Heart left ventricle (tissue), 13 donors: Measurements from ENCODE around the gene RNF112.

ENCODE experiments used
- POLR2A ChIP-seq, 2 donors: fragments of 450-650 bp; IDR thresholded peaks; one replicate each; pipeline ENCODE4 v1.6.1; 2017; ENCODE audit warnings: antibody characterized with exemption in 2 of 2, mild to moderate bottlenecking in 2 of 2, moderate library complexity in 2 of 2
- TF ChIP-seq, protein P1 (sequence below), 12 donors: fragments of 200-600 bp; sonication (generic) in 4 of 12; IDR thresholded peaks; one replicate each; pipeline versions ENCODE4 v1.5.0 to v1.8.0; 2018 to 2022; ENCODE audit warnings: antibody characterized with exemption in 12 of 12, mild to moderate bottlenecking in 5 of 12
- donor health status: ischemic (EF 13 %, LVEDD 7.1; RV severe dilation, severe dysfunction).
- donor health status: DM: no; HTN: yes; CAD: no.
- donor health status: DM: no; HTN: no; CAD: no.
- donor health status: ischemic (EF 25% LVEDD 6.9; RV normal size, moderate dysfunction).
- donor health status: ischemic (EF 25% LVEDD 5.7; RV mildly dilated, moderate dysfunction).
- donor health status: ischemic (EF 35%, LVEDD 5.7; RV mildly dilated, moderate dysfunction).
- donor health status: nonischemic (EF 11% LVEDD 7.7; RV severe dilation, severe dysfunction).
- donor health status: DM: yes; HTN: yes; CAD: no.
- donor health status: PGD.
- donor health status: ischemic (EF 29% LVEDD 5.4; RV normal size, mild dysfunction).
- donor health status: nonischemic (EF 23%, LVEDD 6.1; RV moderate dilation, normal function).

DNA sequence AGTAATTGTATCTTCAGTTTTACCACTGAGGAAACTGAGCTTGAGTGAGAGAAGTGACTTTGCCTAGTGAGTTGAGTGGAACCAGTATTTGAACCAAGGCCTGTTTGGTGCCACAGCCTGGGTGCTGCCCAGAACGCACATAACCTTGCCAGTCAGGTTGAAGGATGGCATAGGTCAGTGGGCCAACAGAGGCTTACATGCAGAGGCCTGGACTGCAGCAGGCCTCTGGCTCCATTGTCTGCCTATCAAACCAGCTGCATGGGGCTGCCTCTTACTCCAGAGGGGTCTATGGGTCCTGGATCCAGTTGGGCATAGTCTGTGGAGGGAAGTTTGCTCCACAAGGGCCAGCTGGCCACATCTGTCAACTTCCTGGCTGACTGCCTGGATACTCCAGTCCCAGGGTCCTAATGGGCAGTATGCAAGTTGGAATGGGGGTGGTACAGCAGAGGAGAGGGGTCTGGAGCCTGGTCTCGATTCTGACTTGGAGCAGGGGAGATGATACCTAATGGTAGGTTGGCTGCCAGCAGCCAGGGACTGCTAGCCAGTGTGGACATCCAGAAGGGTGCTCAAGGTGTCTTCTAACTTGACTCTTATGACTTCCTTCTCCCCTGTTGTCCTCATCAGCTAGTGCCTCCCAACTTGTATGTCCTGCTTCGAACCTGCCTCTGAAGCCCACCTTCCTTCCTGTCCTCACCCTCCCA, 11.1 kb upstream of the RNF112 start:
- TF ChIP-seq POLR2A (IDR thresholded peaks at IDR 0.05), result no peak
- TF ChIP-seq, protein P1, sequence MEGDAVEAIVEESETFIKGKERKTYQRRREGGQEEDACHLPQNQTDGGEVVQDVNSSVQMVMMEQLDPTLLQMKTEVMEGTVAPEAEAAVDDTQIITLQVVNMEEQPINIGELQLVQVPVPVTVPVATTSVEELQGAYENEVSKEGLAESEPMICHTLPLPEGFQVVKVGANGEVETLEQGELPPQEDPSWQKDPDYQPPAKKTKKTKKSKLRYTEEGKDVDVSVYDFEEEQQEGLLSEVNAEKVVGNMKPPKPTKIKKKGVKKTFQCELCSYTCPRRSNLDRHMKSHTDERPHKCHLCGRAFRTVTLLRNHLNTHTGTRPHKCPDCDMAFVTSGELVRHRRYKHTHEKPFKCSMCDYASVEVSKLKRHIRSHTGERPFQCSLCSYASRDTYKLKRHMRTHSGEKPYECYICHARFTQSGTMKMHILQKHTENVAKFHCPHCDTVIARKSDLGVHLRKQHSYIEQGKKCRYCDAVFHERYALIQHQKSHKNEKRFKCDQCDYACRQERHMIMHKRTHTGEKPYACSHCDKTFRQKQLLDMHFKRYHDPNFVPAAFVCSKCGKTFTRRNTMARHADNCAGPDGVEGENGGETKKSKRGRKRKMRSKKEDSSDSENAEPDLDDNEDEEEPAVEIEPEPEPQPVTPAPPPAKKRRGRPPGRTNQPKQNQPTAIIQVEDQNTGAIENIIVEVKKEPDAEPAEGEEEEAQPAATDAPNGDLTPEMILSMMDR (IDR thresholded peaks at IDR 0.05), result no peak
